Measurements from ENCODE around the gene FAM110D.
A peak's percentile ranks its signal among the peaks of the same experiment; 100 is the strongest.

The FAM110D gene

DNA sequence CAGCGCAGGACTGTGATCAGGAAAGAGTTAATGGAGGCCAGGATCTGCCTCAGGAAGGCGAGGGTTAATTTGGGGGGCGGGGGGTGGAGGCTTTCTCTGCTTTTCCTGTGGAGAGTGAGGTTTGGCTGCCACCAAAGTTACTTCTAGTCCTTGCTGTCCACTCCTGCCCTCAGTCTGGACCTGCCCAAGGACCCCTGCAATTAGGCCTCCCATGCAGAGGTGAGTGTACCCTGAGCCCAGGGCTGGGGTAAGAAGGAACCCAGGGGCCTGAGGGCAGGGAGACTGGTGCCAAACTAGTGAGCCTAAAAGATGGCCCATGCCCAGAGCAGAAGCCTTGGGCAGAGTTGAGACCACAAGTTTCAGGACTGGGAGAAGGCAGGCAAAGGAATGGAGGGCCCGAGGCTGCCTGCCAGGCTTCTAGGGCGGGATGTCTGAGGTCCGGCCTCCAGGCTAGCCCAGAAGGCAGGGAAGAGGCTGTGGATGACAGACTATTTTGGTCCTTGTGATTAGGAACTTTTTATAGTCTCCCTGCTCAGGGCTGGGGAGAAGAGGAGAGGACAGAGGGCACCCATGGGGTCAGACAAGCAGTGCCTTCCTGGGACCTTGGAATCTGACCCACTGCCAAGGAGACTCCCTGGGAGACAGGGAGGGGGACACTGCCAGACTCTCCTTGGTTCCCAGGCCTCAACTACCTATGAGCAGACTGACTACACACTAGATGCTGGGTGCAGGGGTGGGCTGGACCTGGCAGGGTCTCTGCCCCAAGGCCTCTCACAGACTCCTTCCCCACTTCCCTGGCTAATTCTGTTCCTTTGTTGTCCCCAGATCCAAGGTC is at the start of gene FAM110D:
Gene FAM110D (plus strand): TSS at position 172 of the 835 bp plus-strand sequence. CDS start 2,213 bp downstream, outside the sequence.
- DNase-seq: no peak

DNA sequence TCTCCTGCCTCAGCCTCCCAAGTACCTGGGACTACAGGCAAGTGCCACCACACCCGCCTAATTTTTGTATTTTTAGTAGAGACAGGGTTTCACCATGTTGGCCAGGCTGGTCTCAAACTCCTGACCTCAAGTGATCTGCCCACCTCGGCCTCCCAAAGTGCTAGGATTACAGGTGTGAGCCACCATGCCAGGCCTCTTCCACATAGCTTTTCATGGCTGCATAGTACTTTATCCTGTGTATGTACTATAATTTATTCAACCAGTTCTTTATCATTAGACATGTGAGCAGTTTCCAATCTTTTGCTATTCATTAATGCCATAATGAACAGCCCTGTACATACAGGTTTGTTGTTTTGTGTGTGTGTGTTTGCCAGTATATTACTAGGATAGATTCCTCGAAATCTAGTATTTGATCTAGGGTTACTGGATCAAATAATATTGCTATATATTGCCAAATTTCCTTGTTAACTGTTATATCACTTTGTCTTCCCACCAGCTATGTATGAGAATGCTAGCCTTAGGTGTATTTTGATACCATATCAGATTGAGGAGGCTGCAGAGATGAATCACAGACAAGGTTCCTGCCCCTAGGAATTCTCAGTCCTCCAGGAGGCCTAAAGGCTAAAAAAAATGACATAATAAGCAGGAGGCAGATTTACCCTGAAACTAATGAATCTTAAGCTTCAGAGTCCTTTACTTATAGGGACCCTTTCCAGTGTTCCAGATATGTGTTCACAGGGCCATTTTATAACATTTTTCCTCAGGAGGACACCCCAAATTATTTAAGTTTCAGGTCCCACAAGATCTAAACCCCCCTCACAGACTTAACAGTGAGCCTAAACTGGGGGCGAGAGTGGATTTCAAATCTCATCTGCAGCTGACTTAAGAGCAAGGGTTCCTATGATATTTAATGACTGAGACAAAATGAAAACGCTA is 49.4 kb upstream of the FAM110D start:
- no peak for DNase-seq

- peak; percentile 57 for DNase-seq
Observed at GRCh38 chr1:26110731-26111529, 47.9 kb upstream of the FAM110D start.

GRCh38 chr1:26111530-26112406 is 47.1 kb upstream of the FAM110D start, which contains the start of gene PDIK1L:
PDIK1L (plus strand) TSS chr1:26111824; CDS start chr1:26114309, 2,485 bp downstream.
- peak; percentile 64 for DNase-seq

- DNase-seq: no peak
Observed at GRCh38 chr1:26112407-26112775, 46.5 kb upstream of the FAM110D start.

GRCh38 chr1:26114165-26114927 is 44.5 kb upstream of the FAM110D start:
- DNase-seq: no peak

- DNase-seq: no peak
Observed at GRCh38 chr1:26119892-26120608, 38.8 kb upstream of the FAM110D start.

DNA sequence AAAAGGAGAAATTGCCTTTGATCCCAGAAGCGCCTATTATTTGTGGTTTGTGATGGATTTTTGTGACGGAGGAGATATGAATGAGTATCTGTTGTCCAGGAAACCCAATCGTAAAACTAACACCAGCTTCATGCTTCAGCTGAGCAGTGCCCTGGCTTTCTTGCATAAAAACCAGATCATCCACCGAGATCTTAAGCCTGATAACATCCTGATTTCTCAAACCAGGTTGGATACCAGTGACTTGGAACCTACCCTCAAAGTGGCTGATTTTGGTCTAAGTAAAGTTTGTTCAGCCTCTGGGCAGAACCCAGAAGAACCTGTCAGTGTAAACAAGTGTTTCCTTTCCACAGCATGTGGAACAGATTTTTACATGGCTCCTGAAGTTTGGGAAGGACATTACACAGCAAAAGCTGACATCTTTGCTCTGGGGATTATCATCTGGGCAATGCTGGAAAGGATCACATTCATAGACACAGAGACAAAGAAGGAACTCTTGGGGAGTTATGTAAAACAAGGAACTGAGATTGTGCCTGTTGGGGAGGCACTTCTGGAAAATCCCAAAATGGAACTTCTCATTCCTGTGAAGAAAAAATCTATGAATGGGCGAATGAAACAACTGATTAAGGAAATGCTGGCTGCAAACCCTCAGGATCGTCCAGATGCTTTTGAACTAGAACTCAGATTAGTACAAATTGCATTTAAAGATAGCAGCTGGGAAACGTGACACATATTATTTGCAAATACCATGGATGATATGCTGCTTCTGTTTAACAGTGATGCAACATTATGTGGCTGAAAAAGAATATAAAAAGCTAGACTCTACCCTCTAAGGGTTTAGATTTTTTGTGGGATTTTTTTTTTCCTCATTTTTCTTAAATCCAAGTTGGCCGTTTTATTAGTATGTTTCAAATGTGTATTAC is 36.8 kb upstream of the FAM110D start:
- no peak for DNase-seq

GRCh38 chr1:26122988-26123973 is 35.6 kb upstream of the FAM110D start:
- no peak for DNase-seq

DNA sequence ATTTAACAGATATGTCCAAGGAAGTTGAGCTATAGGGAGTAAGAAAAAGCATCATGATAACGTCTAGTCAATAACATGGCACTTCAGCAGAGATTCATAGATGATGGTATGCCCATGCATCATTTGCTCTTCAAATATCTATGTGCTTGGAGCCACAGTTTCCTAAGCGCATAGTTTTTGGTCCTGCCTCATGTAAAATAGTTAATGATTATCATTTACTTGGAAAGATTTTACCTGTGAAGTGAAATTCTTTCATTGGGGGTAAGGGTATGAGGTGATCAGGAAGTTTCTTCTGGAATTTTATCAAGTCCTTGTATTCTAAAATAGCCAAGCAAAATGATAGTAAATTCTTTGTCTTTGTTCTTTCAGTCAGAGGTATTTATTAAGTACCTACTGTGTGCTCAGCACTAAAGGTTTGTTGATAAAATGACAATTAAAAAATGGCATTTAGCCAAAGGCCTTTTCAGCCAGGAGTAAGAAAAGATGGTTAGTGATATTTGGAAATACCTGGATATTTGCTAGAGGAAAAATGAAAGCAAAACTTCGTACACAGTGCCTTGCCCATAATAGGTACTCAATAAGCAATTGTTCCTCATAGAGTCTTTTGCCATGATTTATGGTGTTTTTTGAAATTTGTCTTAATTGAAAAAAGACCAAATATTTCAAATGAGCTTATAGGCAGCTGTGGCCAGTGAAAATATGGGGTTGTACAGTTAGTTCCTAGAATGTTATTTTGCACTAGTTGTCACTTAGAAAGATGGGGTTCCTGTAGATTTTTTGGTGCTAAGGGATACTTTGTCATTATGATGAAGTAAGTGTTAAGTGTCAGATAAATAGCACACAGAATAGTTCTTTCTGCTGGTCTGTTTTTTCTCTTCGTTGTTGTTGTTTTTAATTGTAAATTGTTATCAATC is 34.2 kb upstream of the FAM110D start:
- DNase-seq: no peak

DNA sequence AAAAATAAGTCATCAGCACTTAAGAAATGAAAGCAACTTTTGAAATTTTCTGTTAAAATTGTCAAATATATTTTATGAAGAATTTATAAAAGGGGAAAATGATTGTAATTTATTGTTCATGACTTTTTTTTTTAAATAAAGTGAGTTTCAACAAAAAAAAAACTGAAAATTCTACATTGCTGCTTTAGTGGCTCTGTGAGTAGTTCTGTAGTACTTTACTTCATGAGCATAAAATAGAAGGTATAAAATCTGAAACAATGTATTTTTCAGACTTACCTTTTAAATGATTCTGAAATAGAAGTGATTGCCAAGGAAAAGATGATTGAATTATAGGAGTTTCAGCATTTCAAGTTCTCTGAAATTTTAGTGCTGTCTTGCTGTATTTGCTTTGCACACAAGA is 33.5 kb upstream of the FAM110D start:
- DNase-seq: no peak

- no peak for DNase-seq
Observed at GRCh38 chr1:26125946-26126320, 32.9 kb upstream of the FAM110D start.

DNA sequence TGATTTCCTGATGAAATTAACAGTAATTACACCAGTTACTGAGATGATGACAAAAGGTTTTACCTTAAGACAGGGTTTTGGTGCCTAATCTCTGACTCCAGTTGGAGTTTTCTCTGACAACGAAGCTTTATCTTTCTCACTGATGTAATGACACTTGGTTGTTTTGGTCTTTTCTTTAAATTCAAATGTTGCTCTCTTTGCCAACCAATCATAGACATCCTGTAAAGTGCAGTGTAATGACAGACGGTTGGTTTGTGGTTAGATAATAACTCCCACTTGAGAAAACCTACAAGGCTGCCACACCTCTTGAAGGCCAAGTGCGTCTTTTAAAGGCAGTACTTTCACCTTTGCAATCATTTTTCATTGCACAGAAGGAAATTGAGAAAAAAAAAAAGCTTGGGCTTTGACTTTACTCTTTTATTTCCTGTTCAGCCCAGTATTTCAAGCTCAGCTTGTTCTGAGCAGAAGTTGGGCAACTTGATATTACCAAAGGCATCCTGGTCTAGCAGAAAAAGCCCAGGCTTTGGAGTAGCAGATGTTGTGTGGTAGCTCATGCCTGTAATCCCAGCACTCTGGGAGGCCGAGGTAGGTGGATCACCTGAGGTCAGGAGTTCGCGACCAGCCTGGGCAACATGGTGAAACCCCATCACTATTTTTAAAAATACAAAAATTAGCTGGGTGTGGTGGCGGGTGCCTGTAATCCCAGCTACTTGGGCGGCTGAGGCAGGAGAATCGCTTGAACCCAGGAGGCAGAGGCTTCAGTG is 32.4 kb upstream of the FAM110D start:
- no peak for DNase-seq

DNA sequence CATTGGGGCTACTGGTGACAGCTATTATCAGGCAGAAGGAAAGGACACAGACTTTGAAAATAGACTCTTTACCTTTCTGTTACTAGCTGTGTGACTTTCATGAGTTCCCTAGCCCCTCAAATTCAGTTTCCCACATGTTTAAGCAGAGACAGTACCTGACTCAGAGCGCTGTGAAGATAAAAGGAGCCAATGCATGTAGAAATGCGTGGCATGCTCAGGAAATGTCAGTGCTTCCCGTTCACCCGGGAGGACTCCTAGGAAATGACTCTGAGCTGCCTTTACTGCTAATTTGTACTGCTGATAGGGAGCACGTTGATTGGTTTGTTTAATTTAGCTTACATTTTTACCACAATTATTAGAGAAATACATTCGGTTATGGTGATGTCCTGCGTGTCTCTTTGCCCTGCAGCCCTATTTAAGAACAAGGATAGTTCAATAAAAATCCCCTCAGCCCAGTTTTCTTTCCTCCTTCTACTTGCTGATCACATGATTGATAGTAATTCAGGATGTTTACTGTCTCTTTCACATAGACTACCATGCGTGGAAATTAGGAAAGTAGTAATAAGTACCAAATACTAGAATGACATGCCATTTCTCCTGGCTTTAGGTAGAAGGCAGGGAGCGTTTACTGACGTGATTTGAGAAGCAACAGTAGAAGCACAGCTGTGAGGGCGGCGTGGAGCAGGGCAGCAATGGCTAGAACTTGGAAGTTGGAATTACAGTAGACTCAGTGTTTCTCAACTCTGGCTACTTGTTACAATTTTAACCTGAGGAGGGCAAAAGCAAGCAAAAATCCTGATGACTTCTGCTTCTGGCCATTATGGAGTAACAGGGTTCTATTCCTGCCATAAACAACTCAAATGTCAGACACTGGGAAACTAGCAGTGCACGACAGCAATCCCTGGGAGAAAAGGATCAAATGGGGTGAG is 31.4 kb upstream of the FAM110D start:
- DNase-seq: no peak

GRCh38 chr1:26129778-26130177 is 29.1 kb upstream of the FAM110D start:
- DNase-seq: no peak
